Right hindlimb (tissue), 1 donor: Measurements from ENCODE around the gene IGFBP4.
A peak's percentile ranks its signal among the peaks of the same experiment; 100 is the strongest.

Experiments
- DNase-seq: peaks from one replicate; pipeline ENCODE4 v3.0.0-alpha.2; 2018

Gene IGFBP4

DNA sequence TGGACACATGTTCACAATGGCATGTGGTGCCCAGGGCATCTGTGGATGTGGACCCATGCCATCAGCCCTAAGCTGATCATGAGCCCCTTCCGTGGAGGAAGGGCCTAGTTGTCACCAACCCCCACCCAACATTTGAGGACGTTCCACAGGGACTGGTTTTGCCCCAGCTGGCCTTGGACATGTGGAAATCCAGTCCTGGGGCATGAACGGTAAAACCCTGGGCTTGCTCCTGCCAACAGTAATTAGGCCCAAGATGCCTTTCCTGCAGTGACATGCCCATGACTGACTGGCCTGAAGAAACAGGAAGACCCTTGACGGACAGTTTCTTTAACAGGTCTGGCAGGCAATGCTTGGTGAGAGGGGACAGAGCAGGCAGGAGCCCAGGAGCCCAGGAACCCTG lies 50.4 kb downstream of the IGFBP4 start:
- no peak for DNase-seq

DNA sequence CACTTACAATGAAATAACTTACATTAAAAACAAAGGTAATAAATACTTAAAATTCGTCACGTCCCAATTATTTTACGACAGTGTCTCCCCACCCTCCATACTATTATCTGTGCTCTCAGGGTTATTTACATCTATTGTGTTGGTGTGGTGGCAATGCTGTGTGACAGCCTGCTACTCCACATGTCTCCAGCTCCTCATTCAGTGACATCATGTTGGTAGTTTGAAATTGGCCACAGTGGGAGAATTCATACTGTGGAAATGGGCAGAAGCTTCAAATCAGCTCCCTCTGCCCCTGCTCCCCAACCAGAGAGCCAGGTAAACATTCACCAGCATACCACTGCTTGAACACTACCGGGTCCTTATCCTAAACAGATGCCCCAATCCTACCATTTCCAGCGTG lies 51.9 kb downstream of the IGFBP4 start:
- no peak for DNase-seq

DNA sequence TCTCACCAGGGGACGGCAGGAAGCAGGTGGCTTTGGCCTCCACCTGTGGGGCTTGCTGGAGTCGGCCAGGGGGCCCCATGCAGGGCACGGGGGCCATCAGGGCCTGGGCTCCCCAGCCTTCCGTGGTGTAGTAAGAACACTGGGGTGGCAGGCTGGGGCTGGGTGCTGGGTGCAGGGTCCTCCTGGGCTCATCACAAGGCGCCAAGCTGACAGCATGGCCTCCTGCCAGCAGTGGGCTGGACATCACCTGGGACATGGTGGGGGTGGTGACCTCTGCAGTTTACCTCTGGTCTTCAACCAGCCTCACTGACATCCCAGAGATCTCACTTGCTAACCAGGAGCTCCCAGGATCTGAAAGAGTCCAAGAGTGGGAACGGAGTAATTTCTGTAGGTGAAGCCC lies 52.9 kb downstream of the IGFBP4 start:
- no peak for DNase-seq

DNA sequence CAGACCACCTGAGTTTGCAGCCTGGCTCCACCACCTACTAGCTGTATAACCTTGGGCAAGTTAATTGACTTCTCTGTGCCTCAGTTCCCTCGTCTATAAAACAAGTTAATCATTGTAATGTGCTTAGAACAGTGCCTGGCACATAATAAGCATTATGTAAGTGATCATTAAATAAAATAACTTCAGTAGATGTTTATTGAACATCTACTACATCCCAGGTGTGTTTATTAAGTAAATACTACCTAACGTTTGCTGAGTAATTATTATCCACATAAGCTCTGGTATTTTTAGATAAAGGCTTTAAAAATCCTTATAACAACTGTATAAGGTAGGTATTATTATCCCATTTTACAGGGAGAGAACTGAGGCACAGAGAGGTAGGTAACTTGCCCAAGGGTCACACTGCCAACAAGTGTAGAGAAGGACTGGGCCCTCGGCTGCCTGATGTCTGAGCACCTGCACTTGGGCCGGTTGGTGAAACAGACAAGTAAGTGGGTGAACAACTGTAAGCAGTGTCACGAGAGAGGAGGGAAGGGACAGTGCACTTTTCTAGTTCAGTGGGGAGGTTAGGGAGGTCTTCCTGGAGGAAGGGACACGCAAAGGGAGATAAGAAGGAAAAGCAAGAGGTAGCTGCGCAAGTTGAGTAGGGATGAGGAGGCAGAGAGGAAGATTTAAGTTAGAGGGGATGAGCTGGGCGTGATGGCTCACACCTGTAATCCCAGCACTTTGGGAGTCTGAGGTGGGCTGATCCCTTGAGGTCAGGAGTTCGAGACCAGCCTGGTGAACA lies 53.6 kb downstream of the IGFBP4 start:
- DNase-seq, result no peak

DNA sequence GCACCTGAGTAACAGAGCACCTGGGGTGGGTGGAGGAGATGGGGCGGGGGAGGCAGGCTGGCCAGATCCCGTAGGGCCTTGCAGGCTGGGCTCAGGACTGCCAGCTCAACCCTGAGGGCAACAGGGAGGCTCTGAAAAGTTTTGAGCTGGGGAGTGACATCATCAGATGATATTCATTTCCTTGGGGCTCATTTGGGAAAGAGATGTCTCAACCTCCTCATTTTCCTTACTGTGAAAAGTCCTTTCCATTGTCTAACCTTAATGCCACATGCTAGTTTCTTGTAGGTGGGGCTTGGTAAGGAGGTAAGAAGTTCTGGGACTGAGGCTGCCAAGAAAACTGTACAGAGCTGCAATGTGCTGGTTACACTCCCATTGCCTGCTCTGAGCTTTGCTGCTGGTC lies 54.4 kb downstream of the IGFBP4 start:
- no peak for DNase-seq

DNA sequence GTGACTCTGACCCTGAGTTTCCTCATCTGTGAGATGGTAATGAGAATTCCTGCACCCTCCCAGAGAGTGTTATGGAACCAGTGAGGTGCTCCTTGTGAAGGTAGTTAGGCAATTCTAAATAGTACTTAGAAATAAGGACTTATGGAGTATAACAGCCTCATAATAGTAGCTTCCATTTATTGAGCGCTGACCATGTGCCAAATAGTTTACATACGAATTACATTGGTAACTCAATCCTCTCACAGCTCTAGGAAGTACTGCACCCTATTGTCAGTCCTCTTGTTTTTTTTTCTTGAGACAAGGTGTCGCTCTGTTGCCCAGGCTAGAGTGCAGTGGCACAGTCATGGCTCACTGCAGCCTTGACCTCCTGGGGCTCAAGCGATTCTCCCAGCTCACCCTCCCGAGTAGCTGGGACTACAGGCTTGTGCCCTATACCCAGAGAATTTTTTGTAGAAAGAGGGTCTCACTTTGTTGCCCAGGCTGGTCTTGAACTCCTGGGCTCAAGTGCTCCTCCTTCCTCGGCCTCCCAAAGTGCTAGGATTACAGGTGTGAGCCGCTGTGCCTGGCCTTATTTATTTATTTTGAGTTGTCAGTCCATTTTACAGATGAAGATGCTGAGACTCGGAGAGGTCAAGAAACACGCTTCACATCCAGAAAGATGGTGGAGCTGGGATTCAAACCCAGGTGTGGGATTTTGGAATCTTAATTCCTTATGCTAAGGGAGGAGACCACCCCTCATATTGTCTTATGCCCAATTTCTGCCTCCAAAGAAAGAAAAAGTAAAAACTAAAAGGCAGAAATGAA lies 55.2 kb downstream of the IGFBP4 start:
- no peak for DNase-seq

DNA sequence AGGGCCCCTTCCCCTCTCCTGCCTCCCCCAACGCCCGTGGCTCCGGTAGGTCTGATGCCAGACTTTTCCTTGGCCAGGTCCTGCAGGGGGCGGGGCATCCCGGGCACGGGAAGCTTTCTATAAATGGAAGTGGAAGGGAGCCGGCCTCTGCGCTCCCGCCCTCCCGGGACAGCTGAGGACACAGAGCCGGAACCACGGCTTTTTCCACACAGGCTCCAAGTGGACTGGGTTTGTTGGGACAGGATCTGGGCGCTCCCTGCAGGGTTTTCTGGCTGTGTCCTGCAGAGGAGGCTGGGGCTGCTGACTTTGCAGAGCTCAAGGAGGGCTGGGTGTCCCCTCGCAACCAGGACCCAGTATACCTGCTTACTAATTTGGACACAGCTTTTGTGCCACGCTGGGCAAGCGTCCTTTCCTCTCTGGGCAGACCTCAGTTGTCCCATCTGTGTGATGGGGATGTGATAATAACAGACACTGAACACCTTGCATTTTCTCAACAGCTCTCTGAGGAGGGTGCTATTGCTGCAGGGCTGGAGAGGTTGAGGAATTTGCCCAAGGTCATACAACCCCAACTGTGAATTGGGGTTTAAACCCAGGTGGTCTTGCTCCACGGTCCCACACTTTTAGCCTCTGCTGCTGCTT lies 56.4 kb downstream of the IGFBP4 start:
- DNase-seq, result peak; percentile 77

DNA sequence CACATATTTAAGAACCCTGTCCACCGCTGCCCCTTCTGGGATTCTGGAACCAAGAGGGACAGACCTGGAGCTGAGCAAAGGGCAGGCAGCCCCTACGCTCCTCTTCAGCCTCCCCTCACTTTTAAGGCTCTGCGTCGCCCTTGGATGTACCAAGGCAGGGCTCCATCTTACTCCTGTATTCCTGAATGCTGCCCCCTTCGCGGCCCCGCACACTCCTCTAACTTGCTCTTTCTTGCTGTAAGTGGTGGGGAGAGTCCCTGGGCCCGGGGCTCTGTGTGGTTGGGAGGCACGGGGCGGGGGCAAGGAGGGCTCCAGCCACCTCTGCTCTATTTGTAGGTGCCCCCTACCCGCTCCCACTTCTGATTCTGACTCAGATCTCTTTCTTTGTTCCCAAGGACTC lies 56.9 kb downstream of the IGFBP4 start:
- no peak for DNase-seq

DNA sequence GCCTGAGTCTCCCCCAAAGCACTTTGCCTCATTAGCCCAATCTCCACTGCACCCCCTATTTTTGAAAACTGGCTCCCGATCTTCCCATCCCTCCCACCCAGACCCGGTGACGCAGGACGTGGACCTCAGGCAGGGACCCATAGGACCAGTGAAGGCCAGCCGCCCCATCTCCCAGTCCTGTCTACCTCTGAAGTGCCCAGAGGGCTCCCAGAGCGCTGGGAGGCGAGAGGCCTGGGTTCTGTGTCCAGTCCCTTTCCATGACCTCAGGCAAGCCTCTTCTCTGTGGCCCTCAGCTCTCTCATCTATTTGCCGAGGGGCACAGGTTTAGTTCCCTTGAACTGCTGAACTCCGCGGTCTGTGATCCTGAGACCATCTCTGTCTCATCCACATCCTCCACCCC lies 57.5 kb downstream of the IGFBP4 start:
- DNase-seq, result peak; percentile 2

DNA sequence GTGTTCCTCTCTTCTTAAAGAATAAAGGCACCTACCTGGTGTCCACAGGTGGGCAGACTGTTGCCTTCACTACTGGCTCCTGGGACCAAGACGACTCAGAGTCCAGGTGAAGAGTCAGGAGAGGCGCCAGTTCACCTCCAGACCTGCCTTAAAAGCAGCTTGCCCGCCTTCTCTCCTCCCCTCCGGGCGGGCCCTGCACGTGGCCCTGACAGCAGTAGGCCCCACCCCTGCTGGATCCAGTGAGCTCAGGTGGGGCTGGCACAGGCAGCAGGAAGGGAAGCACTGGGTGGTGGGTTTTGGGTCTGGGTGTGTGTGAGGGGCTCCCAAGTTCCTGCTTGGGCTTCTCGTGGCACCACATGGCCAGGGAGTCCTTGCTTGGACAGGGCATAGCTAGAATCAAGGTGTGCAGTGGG lies 58.3 kb downstream of the IGFBP4 start, which contains the start of gene TNS4:
TSS of gene TNS4 (minus strand) at position 125 of the 413 bp plus-strand sequence. CDS start 5,198 bp downstream, outside the sequence.
- no peak for DNase-seq

DNA sequence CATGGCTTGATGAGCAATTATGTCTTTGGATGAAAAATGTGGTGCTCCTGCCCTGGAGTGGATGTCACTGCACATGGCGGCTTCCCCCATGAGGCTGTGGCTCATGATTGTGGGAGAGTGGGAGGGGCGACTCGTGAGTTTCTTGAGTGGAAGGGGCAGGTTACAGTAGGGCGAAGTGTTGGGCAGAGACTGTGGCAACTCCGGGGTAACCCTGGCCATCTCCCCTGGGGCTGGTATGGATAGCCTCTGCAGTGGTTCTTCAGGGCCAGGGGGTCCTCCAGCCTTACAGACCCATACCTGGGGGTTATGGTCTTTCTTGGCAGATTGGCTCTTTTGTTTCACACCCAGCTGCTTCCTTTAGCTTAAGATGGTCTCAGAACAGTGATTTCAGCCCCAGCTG lies 59.5 kb downstream of the IGFBP4 start:
- DNase-seq, result no peak

DNA sequence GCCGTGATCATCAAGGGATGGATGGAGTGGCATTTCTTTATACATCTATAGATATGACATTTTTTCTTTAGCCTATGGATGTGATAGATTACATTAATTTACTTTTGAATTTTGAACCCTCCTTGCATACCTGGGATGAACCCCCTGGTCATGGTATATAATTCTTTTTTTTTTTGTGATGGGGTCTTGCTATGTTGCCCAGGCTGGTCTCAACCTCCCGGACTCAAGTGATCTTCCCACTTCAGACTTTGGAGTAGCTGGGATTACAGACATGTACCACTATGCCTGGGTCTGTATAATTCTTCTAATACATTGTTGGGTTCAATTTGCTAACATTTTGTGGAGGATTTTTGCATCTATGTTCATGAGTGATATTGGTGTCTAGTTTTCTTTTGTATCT lies 59.9 kb downstream of the IGFBP4 start:
- no peak for DNase-seq

DNA sequence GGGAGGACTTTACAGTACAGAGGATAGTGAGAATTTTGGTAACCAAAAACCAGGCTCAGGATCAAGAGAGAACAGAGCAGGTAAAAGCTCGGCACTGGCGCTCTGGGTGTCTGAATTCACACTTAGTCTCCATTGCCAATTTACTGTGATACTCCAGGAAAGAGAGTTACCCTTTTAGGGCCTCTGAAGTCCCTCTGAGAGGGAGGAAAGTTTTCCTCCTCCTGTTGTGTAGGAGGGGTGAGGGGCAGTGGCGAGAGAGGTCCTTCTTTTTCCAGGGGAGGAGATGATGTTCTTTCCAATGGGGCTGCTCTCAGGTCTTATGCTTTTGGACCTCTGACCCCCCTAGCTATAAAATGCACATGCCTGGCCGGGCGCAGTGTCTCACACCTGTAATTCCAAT lies 63.5 kb downstream of the IGFBP4 start:
- DNase-seq, result peak; percentile 8
